Measurements from ENCODE around the gene SLBP.
"Not testable (repeated sequence)": the region's sequence is repeated elsewhere in the genome, so short reads cannot be mapped to it uniquely, and the experiment has no call there.

The SLBP gene

GRCh38 chr4:1711571-1712215 lies 426 bp downstream of the SLBP start:
- DNase-seq (ENCODE audit: low read depth, low spot score), result no peak

GRCh38 chr4:1711055-1711570 lies 1.0 kb downstream of the SLBP start:
- no peak for DNase-seq (ENCODE audit: low read depth, low spot score)

GRCh38 chr4:1708581-1708980 lies 3.5 kb downstream of the SLBP start:
- no peak for DNase-seq (ENCODE audit: low read depth, low spot score)

- no peak for DNase-seq (ENCODE audit: low read depth, low spot score)
These were observed 5.8 kb downstream of the SLBP start for GRCh38 chr4:1706358-1706757.

GRCh38 chr4:1705732-1706131 lies 6.4 kb downstream of the SLBP start:
- DNase-seq (ENCODE audit: low read depth, low spot score), result no peak

GRCh38 chr4:1703867-1704266 lies 8.3 kb downstream of the SLBP start:
- no peak for DNase-seq (ENCODE audit: low read depth, low spot score)

GRCh38 chr4:1701671-1702070 lies 10.4 kb downstream of the SLBP start:
- DNase-seq (ENCODE audit: low read depth, low spot score), result not testable (repeated sequence)

- DNase-seq (ENCODE audit: low read depth, low spot score), result no peak
These were observed 16.2 kb downstream of the SLBP start for GRCh38 chr4:1695913-1696312.

GRCh38 chr4:1693131-1693896 lies 18.8 kb downstream of the SLBP start:
- DNase-seq (ENCODE audit: low read depth, low spot score), result no peak

GRCh38 chr4:1691737-1692373 lies 20.3 kb downstream of the SLBP start:
- no peak for DNase-seq (ENCODE audit: low read depth, low spot score)

GRCh38 chr4:1690698-1691097 lies 21.4 kb downstream of the SLBP start:
- DNase-seq (ENCODE audit: low read depth, low spot score), result no peak

- no peak for DNase-seq (ENCODE audit: low read depth, low spot score)
These were observed 25.6 kb downstream of the SLBP start for GRCh38 chr4:1686440-1687036.

GRCh38 chr4:1685235-1686150 lies 26.6 kb downstream of the SLBP start:
- no peak for DNase-seq (ENCODE audit: low read depth, low spot score)

GRCh38 chr4:1684506-1685234 lies 27.4 kb downstream of the SLBP start:
- no peak for DNase-seq (ENCODE audit: low read depth, low spot score)

GRCh38 chr4:1683736-1684505 lies 28.2 kb downstream of the SLBP start, which contains the start of gene FAM53A:
Gene FAM53A, minus strand, starts transcription at chr4:1684313. Its CDS starts 15,572 bp downstream, at chr4:1668741.
- no peak for DNase-seq (ENCODE audit: low read depth, low spot score)

GRCh38 chr4:1683261-1683735 lies 28.8 kb downstream of the SLBP start:
- DNase-seq (ENCODE audit: low read depth, low spot score), result no peak

- DNase-seq (ENCODE audit: low read depth, low spot score), result no peak
These were observed 29.3 kb downstream of the SLBP start for GRCh38 chr4:1682860-1683259.

GRCh38 chr4:1678244-1678643 lies 33.9 kb downstream of the SLBP start:
- DNase-seq (ENCODE audit: low read depth, low spot score), result no peak

All from iPS DF 19.7 (cell line).